NCI-H69 (cell line): ENCODE measurements around the gene CCDC181.

ENCODE experiments used
- DNase-seq: peaks from one replicate; lab custom pipeline; 2025; lab: John Stamatoyannopoulos, UW

CCDC181 gene

GRCh38 chr1:169395955-169396354 is 31.3 kb downstream of the CCDC181 start:
- no peak for DNase-seq

- DNase-seq: no peak
Measured at GRCh38 chr1:169392406-169392805, 34.9 kb downstream of the CCDC181 start.

- no peak for DNase-seq
Measured at GRCh38 chr1:169390303-169390702, 37.0 kb downstream of the CCDC181 start.

GRCh38 chr1:169387399-169387798 is 39.9 kb downstream of the CCDC181 start:
- DNase-seq: no peak

GRCh38 chr1:169383449-169383848 is 43.8 kb downstream of the CCDC181 start:
- DNase-seq: no peak

GRCh38 chr1:169381162-169381561 is 46.1 kb downstream of the CCDC181 start:
- no peak for DNase-seq

GRCh38 chr1:169371404-169371803 is 55.9 kb downstream of the CCDC181 start:
- DNase-seq: no peak

GRCh38 chr1:169368406-169368769 is 58.9 kb downstream of the CCDC181 start:
- peak; percentile 48 for DNase-seq

- DNase-seq: peak; percentile 99
Measured at GRCh38 chr1:169367686-169368405, 59.4 kb downstream of the CCDC181 start, which contains the start of the genes BLZF1 and NME7. Gene BLZF1, plus strand, starts transcription at chr1:169368195. Its CDS starts 1,328 bp downstream, at chr1:169369523. Gene NME7, minus strand, starts transcription at chr1:169367797. Its CDS starts 87 bp downstream, at chr1:169367710.

GRCh38 chr1:169367096-169367685 is 60.1 kb downstream of the CCDC181 start:
- DNase-seq: peak; percentile 40

GRCh38 chr1:169364948-169365347 is 62.3 kb downstream of the CCDC181 start:
- no peak for DNase-seq

- no peak for DNase-seq
Measured at GRCh38 chr1:169363046-169363730, 64.1 kb downstream of the CCDC181 start.

- DNase-seq: no peak
Measured at GRCh38 chr1:169361281-169361680, 66.0 kb downstream of the CCDC181 start.

GRCh38 chr1:169360415-169360814 is 66.9 kb downstream of the CCDC181 start:
- DNase-seq: peak; percentile 9

- DNase-seq: peak; percentile 69
Measured at GRCh38 chr1:169348383-169349036, 78.8 kb downstream of the CCDC181 start.

- DNase-seq: no peak
Measured at GRCh38 chr1:169347688-169348382, 79.4 kb downstream of the CCDC181 start.

- DNase-seq: no peak
Measured at GRCh38 chr1:169346036-169346589, 81.2 kb downstream of the CCDC181 start.

- DNase-seq: no peak
Measured at GRCh38 chr1:169345511-169345910, 81.8 kb downstream of the CCDC181 start.
